Stimulated activated CD8-positive, alpha-beta memory T cell treated with anti-CD3 and anti-CD28 coated beads, Interleukin-2, amount 100 ng/mL, for 1 hour (primary cell): ENCODE data around the gene ZNF280C.
"Not testable (repeated sequence)": the region's sequence is repeated elsewhere in the genome, so short reads cannot be mapped to it uniquely, and the experiment has no call there.

Experiments used
- DNase-seq, 2 donors: peaks; one replicate each; pipeline ENCODE4 v3.0.0-alpha.2; 2020; ENCODE audit warnings: low read depth in 2 of 2

Gene ZNF280C

DNA sequence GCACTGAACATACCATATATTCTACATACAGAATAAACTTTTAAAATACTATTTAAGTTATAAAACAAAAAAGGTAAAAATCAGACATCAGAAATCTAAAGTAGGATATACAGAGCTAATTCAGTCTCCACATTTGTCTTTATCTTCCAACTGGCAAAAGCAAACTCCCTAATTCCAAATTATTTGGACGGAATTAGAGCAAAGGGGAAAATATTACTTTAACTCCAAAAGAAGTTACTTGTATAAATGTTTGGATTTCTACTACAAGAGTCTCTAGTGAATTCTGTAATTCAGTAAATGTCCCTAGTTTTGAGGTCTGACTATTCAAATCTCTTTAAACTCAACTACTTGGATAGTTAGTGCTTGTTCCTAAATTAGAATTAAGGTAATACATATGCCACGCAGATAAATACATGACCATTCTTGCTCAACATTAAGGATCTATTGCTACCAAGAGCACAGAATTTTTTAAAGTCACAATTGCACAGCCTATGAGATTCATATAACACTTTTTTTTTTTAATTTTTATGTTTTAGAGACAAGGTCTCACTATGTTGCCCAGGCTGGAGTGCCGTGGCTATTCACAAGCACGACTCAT, 7.3 kb downstream of the ZNF280C start:
- DNase-seq: no peak

DNA sequence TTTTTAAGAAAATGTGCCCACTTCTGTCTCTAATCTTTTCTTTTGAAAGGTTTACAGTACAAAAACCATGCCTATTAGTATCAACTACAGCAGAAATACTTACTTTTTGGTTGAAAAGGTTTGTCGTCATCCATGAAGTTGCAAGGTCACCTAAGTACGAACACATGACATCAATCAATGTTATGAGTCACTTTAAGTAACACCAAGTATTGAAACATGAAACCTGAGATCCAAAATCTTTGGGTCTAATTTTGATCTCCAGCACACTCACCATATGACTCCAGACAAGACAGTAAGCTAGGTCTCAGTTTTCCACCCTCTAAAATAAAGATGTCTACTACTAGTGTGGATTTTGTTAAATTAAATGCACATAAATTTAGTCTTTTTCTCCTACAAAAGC, 8.4 kb downstream of the ZNF280C start:
- no peak for DNase-seq

DNA sequence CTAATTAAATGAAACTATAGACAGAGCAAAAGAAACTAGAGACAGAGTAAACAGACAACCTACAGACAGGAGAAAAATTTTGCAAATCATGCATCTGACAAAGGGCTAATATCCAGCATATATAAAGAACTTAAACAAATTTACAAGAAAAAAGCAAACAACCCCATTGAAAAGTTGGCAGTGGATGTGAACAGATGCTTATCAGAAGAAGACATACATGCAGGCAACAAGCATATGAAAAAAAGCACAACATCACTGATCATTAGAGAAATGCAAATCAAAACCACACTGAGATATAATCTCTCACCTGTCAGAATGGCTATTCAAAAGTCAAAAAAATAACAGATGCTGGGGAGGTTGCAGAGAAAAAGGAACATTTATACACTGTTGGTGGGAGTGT, 14.8 kb downstream of the ZNF280C start:
- no peak for DNase-seq

DNA sequence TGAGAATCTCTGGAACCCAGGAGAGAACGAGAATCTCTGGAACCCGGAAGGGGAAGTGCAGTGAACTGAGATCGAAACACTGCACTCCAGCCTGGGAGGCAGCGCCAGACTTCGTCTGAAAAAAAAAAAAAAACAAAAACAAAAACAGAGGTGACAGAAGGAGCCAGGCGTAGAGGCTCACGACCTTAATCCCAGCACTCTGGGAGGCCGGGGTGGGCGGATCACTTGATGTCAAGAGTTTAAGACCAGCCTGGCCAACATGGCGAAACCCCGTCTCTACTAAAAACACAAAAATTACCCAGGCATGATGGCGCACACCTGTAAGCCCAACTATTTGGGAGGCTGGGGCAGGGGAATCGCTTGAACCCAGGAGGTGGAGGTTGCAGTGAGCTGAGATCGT, 17.0 kb downstream of the ZNF280C start:
- no peak for DNase-seq

DNA sequence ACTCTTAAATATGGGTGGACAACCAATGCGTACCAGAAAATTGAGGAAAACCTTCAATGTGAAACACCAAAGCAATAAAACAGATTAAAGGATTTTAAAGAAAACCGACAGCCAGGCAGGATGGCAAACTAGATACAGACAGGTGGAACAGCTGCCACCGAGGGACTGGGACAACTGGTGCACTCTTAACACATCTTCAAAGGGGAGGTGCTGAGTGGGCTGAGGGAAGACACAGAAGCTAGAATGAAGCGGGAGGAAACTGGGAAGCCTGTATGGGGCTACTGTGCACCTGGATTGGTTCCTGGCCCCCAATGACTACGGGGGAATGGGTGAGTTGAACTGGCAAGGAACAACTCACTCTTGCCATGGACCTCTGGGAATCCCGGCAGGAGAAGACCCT, 20.7 kb downstream of the ZNF280C start:
- DNase-seq: no peak

DNA sequence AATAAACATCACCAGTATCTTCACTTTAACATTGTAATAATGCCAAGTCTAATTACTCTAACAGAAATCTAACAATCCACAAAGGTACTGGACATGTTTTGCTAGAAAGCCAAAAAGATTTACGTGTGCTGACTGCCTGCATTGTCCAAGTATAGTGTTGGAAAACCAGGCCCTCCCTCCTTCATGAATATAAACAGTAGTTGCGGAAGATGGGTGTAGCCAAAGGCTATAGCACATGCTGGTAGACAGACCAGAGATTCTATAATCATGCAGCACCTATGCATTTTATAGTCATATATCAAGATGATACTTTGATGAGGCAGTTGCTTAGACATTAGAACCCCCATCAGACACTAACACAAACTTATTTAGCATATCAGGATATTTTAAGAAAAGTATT, 22.6 kb downstream of the ZNF280C start:
- no peak for DNase-seq

DNA sequence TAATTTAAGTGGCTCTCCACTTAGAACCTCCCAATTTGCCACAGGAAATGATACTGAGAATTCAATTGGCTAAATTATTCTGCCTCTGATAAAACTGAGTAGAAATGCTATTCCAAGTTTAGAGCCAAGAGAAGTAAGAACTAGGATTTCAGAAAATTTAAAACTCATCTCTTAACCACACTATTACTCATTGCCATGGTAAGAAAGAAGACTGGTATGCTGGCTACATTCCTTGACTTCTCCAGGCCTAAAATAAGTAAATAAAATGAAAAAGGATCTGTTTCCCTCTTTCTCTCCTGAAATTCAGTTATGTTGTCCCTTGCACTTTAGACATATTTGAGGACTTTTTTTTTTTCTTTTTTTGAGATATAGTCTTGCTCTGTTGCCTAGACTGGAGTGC, 23.3 kb downstream of the ZNF280C start:
- no peak for DNase-seq

DNA sequence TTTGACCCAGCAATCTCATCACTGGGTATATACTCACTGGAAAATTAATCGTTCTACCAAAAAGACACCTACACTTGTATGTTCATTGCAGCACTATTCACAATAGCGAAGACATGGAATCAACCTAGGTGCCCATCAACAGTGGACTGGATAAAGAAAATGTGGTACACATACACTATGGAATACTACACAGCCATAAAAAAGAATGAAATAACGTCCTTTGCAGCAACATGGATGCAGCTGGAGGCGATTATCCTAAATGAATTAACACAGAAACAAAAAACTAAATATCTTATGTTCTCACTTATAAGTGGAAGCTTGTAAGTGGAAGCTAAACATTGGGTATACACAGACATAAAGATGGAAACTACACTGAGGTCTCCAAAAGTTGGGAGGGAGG, 37.5 kb downstream of the ZNF280C start:
- not testable (repeated sequence) for DNase-seq

DNA sequence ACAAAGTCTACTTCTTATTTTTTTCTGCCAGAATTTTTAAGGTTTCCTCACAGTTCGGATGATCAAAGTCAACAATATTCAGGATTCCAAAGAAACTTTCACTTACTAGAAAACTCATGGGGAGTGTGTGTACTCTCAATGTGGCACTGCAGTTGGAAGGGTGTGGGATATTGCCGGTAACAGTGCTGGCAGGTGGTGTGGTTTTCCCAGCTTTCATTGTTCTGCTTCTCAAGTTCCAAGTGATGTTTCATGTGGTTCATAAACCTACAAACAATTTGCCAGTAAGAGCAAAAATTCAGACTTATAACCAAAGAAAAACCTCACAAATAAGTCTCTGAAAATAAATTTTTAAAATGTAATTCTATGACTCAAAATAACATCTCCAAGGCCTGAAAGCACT, 39.8 kb downstream of the ZNF280C start:
- no peak for DNase-seq

DNA sequence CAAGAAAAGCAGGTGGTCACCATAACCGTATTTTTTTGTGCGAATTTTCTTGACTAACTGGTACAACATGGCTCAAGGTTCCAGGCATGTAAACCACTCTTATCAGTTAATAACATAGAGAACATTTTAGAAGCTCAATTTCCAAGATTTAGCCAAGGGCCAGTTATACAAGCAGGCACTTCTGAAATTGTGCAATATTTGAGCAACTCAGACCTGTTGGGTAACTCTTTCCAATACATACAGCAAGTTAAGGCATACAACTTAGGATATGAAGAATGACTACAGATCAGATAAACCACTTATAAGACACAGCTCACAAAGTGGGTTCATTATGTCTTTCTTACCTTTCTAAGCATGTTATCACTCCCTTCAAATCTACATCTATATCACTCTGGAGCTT, 43.9 kb downstream of the ZNF280C start:
- no peak for DNase-seq

DNA sequence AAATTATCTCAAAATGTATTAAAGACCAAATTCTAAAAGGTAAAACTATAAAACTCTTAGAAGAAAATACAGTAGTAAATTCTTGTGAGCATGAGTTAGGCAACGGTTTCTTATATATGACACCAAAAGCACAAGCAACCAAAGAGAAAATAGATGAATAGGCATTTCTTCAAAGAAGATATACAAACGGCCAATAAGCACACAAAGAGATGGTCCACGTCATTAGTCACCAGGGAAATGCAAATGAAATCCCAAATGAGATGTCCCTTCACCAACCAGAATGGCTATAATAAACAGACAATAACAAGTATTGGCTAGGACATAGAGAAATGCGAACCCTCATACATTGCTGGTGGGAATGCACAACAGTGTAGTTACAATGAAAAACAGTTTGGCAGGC, 52.4 kb downstream of the ZNF280C start:
- no peak for DNase-seq

DNA sequence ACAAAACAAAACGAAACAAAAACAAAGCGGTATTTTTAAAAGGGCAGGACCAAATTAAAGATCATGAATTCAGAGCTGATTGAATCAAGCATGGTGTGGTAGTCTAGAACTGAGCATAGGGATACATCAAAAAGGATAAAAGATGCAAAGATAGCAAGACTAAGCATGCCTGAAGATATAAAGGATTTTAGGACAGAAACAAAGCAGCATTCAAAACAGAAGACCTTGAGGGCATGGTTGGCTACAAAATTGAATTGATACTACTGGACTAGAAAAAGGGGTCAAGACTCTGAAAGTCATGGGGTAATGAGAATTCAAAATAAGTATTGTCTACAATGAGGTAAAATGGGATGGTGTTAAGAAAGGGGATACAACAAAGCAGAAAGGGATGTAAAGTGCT, 55.3 kb downstream of the ZNF280C start:
- no peak for DNase-seq

DNA sequence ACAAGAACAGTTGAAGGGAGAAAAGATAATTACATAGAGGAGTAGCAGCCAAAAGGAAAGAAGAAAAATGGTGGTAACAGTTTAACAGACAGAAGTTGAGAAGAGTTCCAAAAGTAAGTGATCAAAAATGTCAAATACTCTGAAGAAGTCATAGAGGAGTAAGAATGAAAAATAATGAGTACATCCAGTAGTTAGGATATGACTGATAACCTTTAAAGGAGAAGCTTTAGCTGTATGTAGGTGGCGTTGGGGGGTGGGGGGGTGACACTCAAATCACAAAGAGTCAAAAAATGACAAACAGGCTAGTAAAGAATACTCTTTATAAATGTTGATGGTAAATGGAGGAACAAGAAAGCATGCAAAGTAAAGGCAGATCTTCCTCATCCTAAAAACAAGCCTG, 56.3 kb downstream of the ZNF280C start:
- no peak for DNase-seq

DNA sequence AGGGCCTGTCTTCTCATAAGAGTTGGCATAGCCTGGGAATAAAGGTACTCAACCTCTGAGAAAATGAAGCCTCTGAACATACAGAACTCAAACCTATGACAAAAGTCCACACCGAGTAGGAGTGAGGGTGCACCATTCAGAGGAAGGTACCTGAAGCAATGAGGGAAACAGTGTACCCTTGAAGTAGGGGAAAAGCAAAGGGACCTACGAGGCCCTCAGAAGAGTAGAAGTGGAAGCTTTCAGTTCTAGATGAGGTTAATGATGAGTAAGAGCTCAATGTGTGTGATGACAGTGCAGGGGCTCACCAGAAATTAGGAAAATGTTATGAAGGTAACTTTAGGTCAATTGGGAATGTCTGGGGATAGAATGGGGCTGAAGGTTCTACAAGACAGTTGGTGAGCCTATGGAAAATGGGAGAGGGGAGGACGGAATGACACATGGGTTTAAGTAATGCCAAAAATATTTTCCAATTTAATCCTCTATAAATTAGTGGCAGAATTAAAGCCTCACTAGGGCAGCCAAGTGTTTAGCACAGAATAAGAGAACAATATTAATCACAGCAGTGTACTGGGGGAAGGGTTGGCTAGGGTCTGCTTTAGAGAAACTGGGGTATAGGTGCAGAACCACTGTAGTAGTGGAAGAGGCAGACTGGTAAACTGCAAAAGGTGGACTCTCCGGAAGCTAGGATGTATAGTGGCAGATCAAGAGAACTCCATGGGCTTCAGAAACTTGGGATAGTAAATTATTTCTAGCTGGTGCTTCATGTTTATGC, 57.1 kb downstream of the ZNF280C start:
- no peak for DNase-seq

DNA sequence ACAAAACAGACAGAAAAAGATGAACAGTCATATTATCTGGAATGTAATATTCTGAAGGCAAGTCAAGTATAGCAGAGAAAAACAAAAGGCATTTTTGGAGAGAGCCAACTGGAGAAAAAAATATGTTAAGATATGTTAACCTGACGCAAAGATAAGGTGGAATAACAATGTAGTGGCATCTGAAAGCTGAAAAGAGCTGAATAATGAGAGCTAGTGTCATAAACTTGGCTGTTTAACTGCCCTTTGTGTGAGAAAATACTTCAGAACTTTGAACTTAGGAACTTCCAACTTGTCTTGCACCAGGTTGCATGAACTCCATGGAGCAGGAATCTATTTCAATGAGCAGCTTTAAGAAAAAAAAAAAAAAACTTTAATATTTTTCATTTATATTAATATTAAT, 64.1 kb downstream of the ZNF280C start:
- no peak for DNase-seq

DNA sequence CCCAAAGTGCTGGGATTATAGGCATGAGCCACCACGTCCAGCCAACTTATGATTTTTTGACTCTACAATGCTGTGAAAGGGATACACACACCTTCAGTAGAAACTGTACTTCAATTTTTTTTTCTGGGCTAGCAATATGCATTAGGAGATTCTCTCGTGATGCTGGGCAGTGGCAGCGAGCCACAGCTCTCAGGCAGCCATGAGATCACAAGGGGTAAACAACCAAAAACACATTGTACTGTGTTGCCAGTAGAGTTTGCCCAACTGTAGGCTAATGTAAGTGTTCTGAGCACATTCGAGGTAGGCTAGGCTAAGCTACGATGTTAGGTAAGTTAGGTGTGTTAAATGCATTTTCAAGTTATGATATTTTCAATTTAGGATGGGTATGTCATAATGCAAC, 71.2 kb downstream of the ZNF280C start:
- DNase-seq: no peak

DNA sequence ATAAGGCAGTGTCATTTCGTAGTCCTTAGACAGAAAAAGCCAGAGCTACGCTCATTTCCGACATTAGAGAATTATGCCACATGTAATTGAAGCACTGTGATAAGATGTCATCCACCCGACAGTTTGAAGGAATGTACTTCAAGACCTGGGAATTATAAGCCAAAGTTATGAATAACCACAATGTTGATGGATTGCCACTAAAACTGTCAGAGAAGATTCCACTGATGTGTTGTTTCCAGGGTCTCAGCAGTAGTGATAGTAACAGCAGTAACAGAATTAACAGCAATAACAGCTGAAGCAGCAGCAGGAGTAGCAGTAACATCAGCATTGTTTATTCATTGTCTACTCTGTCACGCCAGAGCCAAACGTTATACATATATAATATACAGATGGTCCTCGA, 72.2 kb downstream of the ZNF280C start:
- DNase-seq: no peak

DNA sequence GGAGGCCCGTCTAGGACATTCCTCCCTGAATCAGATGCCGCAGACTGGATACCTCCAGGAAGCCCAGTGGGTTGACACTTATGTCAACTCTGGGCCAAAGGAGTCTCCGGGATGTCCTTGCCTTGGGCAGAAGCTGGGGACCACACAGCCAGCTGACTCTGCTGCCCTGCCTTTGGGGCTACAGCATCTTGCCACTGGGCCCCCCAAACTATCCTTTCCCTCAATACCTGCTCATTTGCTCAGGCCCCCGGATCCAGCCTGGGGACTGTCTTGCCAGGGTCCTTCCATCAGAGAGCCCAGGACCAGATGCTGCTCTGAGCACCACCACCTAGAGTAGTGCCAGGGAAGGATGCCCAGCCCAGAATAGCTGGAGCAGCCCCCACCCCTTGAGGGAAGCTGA, 77.9 kb downstream of the ZNF280C start:
- DNase-seq: no peak

DNA sequence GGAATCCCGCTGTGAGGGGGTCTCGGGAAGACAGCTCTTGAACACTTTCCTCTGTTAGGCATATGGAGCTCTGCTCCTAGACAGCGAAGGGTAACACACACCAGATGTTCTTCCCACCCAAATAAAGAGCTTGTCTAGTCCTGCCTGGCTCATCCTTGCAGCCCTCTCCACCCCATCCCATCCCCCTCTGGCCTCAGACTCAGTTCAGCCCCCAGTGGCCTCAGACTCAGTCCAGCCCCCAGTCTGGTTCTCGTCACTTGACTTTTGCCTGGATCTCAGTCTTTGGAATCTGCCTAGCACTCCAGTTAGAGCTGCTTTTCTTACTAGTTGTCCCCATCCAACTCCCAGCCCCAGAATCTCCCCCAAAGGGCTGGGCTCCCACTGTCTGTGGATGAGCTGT, 82.0 kb downstream of the ZNF280C start:
- DNase-seq: no peak

DNA sequence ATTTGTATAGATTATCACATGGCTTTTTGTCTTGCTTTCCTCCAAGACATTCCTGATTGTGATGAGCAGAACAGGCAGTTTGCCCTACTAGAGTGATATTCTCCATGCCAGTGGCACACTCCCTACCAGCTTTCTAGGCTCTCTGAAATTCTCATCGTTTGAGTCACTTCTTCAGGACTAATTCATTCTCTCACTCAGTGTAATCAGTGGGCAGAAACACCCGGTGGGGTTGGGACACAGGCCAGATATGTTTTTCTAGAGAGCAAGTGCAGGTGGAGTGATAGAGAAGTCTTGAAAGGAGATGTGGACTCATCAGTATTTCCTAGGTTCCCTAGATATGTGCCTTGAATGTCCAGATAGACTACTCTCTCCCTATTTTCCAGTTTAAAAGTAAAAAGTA, 83.8 kb downstream of the ZNF280C start:
- no peak for DNase-seq

DNA sequence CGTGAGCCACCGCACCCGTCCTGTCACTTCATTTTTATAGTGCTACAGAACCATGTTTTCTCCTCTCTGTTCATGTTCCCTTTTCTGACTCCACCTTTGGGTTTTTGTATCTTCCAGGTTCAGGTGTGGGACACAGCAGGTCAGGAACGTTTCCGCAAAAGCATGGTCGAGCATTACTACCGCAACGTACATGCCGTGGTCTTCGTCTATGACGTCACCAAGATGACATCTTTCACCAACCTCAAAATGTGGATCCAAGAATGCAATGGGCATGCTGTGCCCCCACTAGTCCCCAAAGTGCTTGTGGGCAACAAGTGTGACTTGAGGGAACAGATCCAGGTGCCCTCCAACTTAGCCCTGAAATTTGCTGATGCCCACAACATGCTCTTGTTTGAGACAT, 84.5 kb downstream of the ZNF280C start:
- DNase-seq: no peak

DNA sequence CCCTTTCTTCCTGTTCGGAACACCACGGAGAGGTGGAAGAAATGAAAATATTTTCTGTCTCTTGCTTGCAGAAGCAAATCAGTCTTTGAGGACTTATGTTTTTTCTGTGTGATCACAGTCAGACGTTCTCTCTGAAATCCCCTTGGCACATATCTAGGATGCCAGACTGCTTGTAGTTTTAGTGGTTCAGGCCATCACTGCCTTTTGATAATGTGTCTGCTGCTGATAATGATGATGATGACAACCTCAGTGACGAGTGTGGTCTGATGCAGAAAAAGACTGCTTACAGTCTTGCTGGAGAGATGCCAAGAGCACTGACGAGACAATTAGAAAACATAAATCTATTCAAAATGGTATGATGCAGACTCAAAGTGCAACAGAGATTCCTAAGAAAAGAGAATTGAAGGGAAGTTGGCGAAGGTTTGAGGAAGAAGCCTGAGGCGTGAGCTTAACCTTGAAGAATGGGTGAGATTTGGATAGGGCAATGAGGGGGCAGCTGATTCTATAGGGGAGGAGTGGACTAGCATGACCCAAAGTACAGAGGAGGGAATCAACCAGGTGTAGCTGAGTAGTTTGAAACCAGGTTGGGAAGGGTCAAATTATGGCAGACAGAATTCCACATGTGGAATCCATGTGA, 89.0 kb downstream of the ZNF280C start:
- no peak for DNase-seq

DNA sequence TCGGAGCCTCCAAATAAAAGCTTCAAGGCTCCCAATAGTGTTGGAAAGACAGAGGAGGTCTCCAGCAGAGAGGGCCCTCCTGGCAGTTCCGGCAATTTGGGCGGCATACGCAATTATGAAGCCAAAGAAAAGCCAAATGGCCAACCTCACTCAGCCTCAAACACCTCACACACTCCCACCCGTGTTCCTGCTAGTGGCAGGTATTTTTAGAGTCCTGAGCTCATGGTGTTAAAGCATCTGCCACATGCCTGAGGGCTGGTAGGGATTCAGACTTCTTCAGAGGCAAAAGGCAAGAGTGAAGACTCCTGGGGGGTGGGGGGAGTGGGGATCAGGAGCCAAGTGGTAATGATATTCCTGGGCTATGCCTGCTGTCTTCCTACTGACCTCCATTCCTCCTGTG, 89.5 kb downstream of the ZNF280C start:
- DNase-seq: no peak
